GM23338 (cell line): ENCODE results near the gene TRIM43B. TPM values are rescaled to one million over a fixed set of nuclear protein-coding genes. Genes with fewer than 3 reads are reported as not detected.

Source experiments
- ATAC-seq: fragments of 200-7000 bp; cut with Tn5 transposase; 3 replicates; pipeline ENCODE4 v1.9.1; 2020
- DNase-seq: peaks from one replicate; pipeline ENCODE4 v3.0.0-alpha.2; 2015; ENCODE audit warnings: low spot score
- H2AFZ ChIP-seq: fragments of 200-600 bp; sonication (generic); 2 replicates; pipeline ENCODE4 v1.8.0; 2016; ENCODE audit warnings: antibody characterized with exemption, mild to moderate bottlenecking, moderate library complexity
- H3F3A ChIP-seq: fragments of 200-600 bp; sonication (generic); replicated peaks from 2 replicates; pipeline ENCODE4 v1.8.0; 2017; ENCODE audit warnings: antibody characterized with exemption, mixed run types, low read depth
- H3K27ac ChIP-seq: fragments of 200-600 bp; sonication (generic); 2 replicates; pipeline ENCODE4 v1.6.1; 2016; ENCODE audit warnings: low read depth
- H3K27me3 ChIP-seq: fragments of 200-600 bp; sonication (generic); 2 replicates; pipeline ENCODE4 v1.8.0; 2016; ENCODE audit warnings: mild to moderate bottlenecking, mixed run types, moderate library complexity; ENCODE audit not compliant: insufficient read depth
- H3K36me3 ChIP-seq: fragments of 200-600 bp; sonication (generic); 2 replicates; pipeline ENCODE4 v1.8.0; 2016; ENCODE audit warnings: mild to moderate bottlenecking; ENCODE audit not compliant: insufficient read depth
- H3K4me1 ChIP-seq: fragments of 200-600 bp; sonication (generic); 2 replicates; pipeline ENCODE4 v1.8.0; 2016; ENCODE audit warnings: mild to moderate bottlenecking, moderate library complexity; ENCODE audit not compliant: insufficient read depth
- H3K4me2 ChIP-seq: fragments of 200-600 bp; sonication (generic); 2 replicates; pipeline ENCODE4 v1.7.1; 2017; ENCODE audit warnings: mixed run types
- H3K4me3 ChIP-seq: fragments of 200-600 bp; sonication (generic); 2 replicates; pipeline ENCODE4 v1.6.1; 2016; ENCODE audit warnings: mixed run types
- H3K79me2 ChIP-seq: fragments of 200-600 bp; sonication (generic); replicated peaks from 2 replicates; pipeline ENCODE4 v1.8.0; 2017; ENCODE audit warnings: mild to moderate bottlenecking; ENCODE audit not compliant: insufficient read depth
- H3K9me2 ChIP-seq: fragments of 200-600 bp; sonication (generic); 2 replicates; pipeline ENCODE4 v1.8.0; 2017; ENCODE audit not compliant: insufficient read depth
- H4K20me1 ChIP-seq: fragments of 200-600 bp; sonication (generic); replicated peaks from 2 replicates; pipeline ENCODE4 v1.8.0; 2017; ENCODE audit warnings: mild to moderate bottlenecking; ENCODE audit not compliant: insufficient read depth
- H3K27ac Mint-ChIP-seq: 2 replicates; pipeline ENCODE4 v1.8.0; 2020; ENCODE audit warnings: inconsistent platforms, mild to moderate bottlenecking, moderate library complexity, mixed read lengths
- H3K27me3 Mint-ChIP-seq: 3 replicates; pipeline ENCODE4 v1.8.0; 2022; ENCODE audit warnings: low read depth, mild to moderate bottlenecking, moderate library complexity, mixed read lengths, inconsistent platforms; ENCODE audit not compliant: insufficient read depth, poor library complexity
- H3K36me3 Mint-ChIP-seq: 3 replicates; pipeline ENCODE4 v1.8.0; 2021; ENCODE audit warnings: low read depth, mild to moderate bottlenecking, inconsistent platforms, moderate library complexity, mixed read lengths
- H3K4me1 Mint-ChIP-seq: 3 replicates; pipeline ENCODE4 v1.8.0; 2020; ENCODE audit warnings: mild to moderate bottlenecking, inconsistent platforms, mixed read lengths
- H3K4me3 Mint-ChIP-seq: 3 replicates; pipeline ENCODE4 v1.8.0; 2021; ENCODE audit warnings: moderate library complexity, mild to moderate bottlenecking, inconsistent platforms, mixed read lengths
- H3K9me3 Mint-ChIP-seq: 3 replicates; pipeline ENCODE4 v1.8.0; 2020; ENCODE audit warnings: moderate library complexity, mild to moderate bottlenecking, inconsistent platforms, mixed read lengths
- CREB1 ChIP-seq: fragments of 250-450 bp; sonication (Bioruptor Pico); IDR thresholded peaks from 2 replicates; pipeline ENCODE4 v1.5.0; 2020; ENCODE audit warnings: low read depth, mild to moderate bottlenecking, moderate library complexity
- EZH2 ChIP-seq: fragments of 200-600 bp; sonication (generic); IDR thresholded peaks from one replicate; pipeline ENCODE4 v1.8.0; 2017; ENCODE audit warnings: antibody characterized with exemption, mild to moderate bottlenecking, low read depth; ENCODE audit not compliant: unreplicated experiment
- EZH2phosphoT487 ChIP-seq: fragments of 200-600 bp; sonication (generic); IDR thresholded peaks from one replicate; pipeline ENCODE4 v1.8.1; 2018; ENCODE audit warnings: antibody characterized with exemption; ENCODE audit not compliant: unreplicated experiment
- JUNB ChIP-seq: IDR thresholded peaks from one replicate; pipeline ENCODE4 v1.6.1; 2016; ENCODE audit warnings: antibody characterized with exemption; ENCODE audit not compliant: unreplicated experiment
- NANOG ChIP-seq: IDR thresholded peaks from 2 replicates; pipeline ENCODE4 v1.6.1; 2016; ENCODE audit warnings: antibody characterized with exemption, borderline replicate concordance
- REST ChIP-seq: IDR thresholded peaks from one replicate; pipeline ENCODE4 v1.6.1; 2018; ENCODE audit warnings: antibody characterized with exemption; ENCODE audit not compliant: unreplicated experiment
- STAT1 ChIP-seq: IDR thresholded peaks from one replicate; pipeline ENCODE4 v1.6.1; 2016; ENCODE audit warnings: antibody characterized with exemption; ENCODE audit not compliant: unreplicated experiment
- ZNF114 ChIP-seq: fragments of 250-450 bp; sonication (Bioruptor Pico); IDR thresholded peaks from 2 replicates; pipeline ENCODE4 v1.5.0; 2020; ENCODE audit warnings: mild to moderate bottlenecking, moderate library complexity
- ZNF331 ChIP-seq: fragments of 250-450 bp; sonication (Bioruptor Pico); IDR thresholded peaks from 2 replicates; pipeline ENCODE4 v1.5.0; 2020; ENCODE audit warnings: low read depth, mild to moderate bottlenecking, moderate library complexity
- polyA plus RNA-seq: library from polyadenylated mRNA; unstranded; fragments of >200 nt; fragmentation: Nextera tagmentation; extraction: Ambion mirVana; gene quantifications from 2 replicates; pipeline ENCODE4 v1.2.1, GENCODE V29; 2016
- total RNA-seq: library from RNA; depleted of rRNA; stranded (reverse); fragments of >200 nt; shearing (Covaris generic); gene quantifications from 2 replicates; pipeline ENCODE4 v1.2.3, GENCODE V29; 2014
- TF ChIP-seq, protein P1 (sequence below), 2 experiments: fragments of 200-600 bp in 1 of 2; sonication (generic) in 1 of 2; conservative IDR thresholded peaks; 2 replicates each; pipeline versions ENCODE4 v1.5.1 to v1.6.1; 2016 to 2017; ENCODE audit warnings: antibody characterized with exemption in 2 of 2, low read depth in 2 of 2, mild to moderate bottlenecking in 2 of 2, moderate library complexity in 1 of 2
- TF ChIP-seq, protein P2 (sequence below): IDR thresholded peaks from 2 replicates; pipeline ENCODE4 v1.6.1; 2016; ENCODE audit warnings: antibody characterized with exemption
- TF ChIP-seq, protein P3 (sequence below): fragments of 250-450 bp; sonication (Bioruptor Pico); IDR thresholded peaks from 2 replicates; pipeline ENCODE4 v1.5.0; 2020; ENCODE audit warnings: mild to moderate bottlenecking, moderate library complexity

Gene TRIM43B
- total and polyA plus RNA-seq, 2 experiments from 2014 or later, result 0.44 to 0.66 TPM

- DNase-seq, result no peak
Observed at GRCh38 chr2:95524195-95524594, 39.6 kb upstream of the TRIM43B start.

More at GRCh38 chr2:95524195-95524594, 39.6 kb upstream of the TRIM43B start:
- Histone ChIP-seq H4K20me1 (no peaks in the 10 kb centered on the region), H3K79me2 (no peaks in the 10 kb centered on the region), H3F3A (no peaks in the 10 kb centered on the region), H3K4me2 (no peak overlapping the region), H3K36me3 (no peaks in the 10 kb centered on the region), H2AFZ (no peak overlapping the region), H3K27me3 (peaks cover 17% of the 10 kb centered on the region), H3K4me1 (0 out of 2 replicates have a peak, but pooled peaks cover 7% of the 10 kb centered on the region), H3K27ac (no peak overlapping the region), H3K4me3 (no peak overlapping the region), H3K9me2 (no peaks in the 10 kb centered on the region)
- Mint-ChIP-seq H3K27me3 (peaks cover 13% of the 10 kb centered on the region), H3K27ac (no peak overlapping the region), H3K4me1 (peaks cover 5% of the 10 kb centered on the region; the same call in 2 of the 3 replicates), H3K9me3 (no peaks in the 10 kb centered on the region), H3K36me3 (no peaks in the 10 kb centered on the region), H3K4me3 (no peak overlapping the region)
- no peak for ATAC-seq
- TF ChIP-seq, protein P1, sequence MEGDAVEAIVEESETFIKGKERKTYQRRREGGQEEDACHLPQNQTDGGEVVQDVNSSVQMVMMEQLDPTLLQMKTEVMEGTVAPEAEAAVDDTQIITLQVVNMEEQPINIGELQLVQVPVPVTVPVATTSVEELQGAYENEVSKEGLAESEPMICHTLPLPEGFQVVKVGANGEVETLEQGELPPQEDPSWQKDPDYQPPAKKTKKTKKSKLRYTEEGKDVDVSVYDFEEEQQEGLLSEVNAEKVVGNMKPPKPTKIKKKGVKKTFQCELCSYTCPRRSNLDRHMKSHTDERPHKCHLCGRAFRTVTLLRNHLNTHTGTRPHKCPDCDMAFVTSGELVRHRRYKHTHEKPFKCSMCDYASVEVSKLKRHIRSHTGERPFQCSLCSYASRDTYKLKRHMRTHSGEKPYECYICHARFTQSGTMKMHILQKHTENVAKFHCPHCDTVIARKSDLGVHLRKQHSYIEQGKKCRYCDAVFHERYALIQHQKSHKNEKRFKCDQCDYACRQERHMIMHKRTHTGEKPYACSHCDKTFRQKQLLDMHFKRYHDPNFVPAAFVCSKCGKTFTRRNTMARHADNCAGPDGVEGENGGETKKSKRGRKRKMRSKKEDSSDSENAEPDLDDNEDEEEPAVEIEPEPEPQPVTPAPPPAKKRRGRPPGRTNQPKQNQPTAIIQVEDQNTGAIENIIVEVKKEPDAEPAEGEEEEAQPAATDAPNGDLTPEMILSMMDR (conservative IDR thresholded peaks at IDR 0.05; ENCODE audit: low read depth in 2 of 2), result no peak
- TF ChIP-seq EZH2phosphoT487 (no peak), ZNF114 (CRISPR knock-in tag) (no peak), ZNF331 (CRISPR knock-in tag) (no peak), JUNB (no peak), CREB1 (no peak), NANOG (no peak), EZH2 (no peak), REST (no peak), STAT1 (no peak)
- TF ChIP-seq, protein P2, sequence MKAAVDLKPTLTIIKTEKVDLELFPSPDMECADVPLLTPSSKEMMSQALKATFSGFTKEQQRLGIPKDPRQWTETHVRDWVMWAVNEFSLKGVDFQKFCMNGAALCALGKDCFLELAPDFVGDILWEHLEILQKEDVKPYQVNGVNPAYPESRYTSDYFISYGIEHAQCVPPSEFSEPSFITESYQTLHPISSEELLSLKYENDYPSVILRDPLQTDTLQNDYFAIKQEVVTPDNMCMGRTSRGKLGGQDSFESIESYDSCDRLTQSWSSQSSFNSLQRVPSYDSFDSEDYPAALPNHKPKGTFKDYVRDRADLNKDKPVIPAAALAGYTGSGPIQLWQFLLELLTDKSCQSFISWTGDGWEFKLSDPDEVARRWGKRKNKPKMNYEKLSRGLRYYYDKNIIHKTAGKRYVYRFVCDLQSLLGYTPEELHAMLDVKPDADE, result no peak
- TF ChIP-seq, protein P3, sequence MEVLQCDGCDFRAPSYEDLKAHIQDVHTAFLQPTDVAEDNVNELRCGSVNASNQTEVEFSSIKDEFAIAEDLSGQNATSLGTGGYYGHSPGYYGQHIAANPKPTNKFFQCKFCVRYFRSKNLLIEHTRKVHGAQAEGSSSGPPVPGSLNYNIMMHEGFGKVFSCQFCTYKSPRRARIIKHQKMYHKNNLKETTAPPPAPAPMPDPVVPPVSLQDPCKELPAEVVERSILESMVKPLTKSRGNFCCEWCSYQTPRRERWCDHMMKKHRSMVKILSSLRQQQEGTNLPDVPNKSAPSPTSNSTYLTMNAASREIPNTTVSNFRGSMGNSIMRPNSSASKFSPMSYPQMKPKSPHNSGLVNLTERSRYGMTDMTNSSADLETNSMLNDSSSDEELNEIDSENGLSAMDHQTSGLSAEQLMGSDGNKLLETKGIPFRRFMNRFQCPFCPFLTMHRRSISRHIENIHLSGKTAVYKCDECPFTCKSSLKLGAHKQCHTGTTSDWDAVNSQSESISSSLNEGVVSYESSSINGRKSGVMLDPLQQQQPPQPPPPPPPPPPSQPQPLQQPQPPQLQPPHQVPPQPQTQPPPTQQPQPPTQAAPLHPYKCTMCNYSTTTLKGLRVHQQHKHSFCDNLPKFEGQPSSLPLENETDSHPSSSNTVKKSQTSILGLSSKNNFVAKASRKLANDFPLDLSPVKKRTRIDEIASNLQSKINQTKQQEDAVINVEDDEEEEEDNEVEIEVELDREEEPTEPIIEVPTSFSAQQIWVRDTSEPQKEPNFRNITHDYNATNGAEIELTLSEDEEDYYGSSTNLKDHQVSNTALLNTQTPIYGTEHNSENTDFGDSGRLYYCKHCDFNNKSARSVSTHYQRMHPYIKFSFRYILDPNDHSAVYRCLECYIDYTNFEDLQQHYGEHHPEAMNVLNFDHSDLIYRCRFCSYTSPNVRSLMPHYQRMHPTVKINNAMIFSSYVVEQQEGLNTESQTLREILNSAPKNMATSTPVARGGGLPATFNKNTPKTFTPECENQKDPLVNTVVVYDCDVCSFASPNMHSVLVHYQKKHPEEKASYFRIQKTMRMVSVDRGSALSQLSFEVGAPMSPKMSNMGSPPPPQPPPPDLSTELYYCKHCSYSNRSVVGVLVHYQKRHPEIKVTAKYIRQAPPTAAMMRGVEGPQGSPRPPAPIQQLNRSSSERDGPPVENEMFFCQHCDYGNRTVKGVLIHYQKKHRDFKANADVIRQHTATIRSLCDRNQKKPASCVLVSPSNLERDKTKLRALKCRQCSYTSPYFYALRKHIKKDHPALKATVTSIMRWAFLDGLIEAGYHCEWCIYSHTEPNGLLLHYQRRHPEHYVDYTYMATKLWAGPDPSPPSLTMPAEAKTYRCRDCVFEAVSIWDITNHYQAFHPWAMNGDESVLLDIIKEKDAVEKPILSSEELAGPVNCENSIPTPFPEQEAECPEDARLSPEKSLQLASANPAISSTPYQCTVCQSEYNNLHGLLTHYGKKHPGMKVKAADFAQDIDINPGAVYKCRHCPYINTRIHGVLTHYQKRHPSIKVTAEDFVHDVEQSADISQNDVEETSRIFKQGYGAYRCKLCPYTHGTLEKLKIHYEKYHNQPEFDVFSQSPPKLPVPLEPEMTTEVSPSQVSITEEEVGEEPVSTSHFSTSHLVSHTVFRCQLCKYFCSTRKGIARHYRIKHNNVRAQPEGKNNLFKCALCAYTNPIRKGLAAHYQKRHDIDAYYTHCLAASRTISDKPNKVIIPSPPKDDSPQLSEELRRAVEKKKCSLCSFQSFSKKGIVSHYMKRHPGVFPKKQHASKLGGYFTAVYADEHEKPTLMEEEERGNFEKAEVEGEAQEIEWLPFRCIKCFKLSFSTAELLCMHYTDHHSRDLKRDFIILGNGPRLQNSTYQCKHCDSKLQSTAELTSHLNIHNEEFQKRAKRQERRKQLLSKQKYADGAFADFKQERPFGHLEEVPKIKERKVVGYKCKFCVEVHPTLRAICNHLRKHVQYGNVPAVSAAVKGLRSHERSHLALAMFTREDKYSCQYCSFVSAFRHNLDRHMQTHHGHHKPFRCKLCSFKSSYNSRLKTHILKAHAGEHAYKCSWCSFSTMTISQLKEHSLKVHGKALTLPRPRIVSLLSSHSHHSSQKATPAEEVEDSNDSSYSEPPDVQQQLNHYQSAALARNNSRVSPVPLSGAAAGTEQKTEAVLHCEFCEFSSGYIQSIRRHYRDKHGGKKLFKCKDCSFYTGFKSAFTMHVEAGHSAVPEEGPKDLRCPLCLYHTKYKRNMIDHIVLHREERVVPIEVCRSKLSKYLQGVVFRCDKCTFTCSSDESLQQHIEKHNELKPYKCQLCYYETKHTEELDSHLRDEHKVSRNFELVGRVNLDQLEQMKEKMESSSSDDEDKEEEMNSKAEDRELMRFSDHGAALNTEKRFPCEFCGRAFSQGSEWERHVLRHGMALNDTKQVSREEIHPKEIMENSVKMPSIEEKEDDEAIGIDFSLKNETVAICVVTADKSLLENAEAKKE (CRISPR knock-in tag), result no peak
